H54 (cell line): ENCODE measurements around the gene OR52D1.

Experiments
- DNase-seq: peaks from one replicate; pipeline ENCODE4 v3.0.0; 2011; ENCODE audit warnings: low spot score, mixed read lengths; ENCODE audit not compliant: insufficient read length
- FAIRE-seq: peaks from 3 replicates; lab custom pipeline; 2011; peaks lifted over from hg19 to GRCh38; lab: Jason Lieb, UNC
- POLR2A ChIP-seq: IDR thresholded peaks from 2 replicates; pipeline ENCODE4 v1.6.1; 2011; ENCODE audit warnings: low read depth, mild to moderate bottlenecking, low read length

OR52D1 gene

GRCh38 chr11:5488385-5488784 is at the start of gene OR52D1:
OR52D1 (plus strand) TSS chr11:5488685; CDS start chr11:5488707, 22 bp downstream.
- no peak for DNase-seq
- TF ChIP-seq POLR2A, result no peak
- no peak for FAIRE-seq

- FAIRE-seq (no peak), DNase-seq (no peak)
- no peak for TF ChIP-seq POLR2A
Observed at GRCh38 chr11:5441414-5441813, 47.1 kb upstream of the OR52D1 start, which contains the start of gene OR51I1. OR51I1 (minus strand) TSS chr11:5441514; CDS start chr11:5441514, 0 bp downstream.

GRCh38 chr11:5443835-5444393 is 44.6 kb upstream of the OR52D1 start:
- no peak for TF ChIP-seq POLR2A
- DNase-seq, result no peak
- FAIRE-seq, result peak; percentile 53

- DNase-seq (no peak), FAIRE-seq (peak; percentile 52)
- no peak for TF ChIP-seq POLR2A
Observed at GRCh38 chr11:5449023-5449422, 39.5 kb upstream of the OR52D1 start, which contains the start of gene OR51I2. OR51I2 (plus strand) TSS chr11:5449323; CDS start chr11:5453489, 4,166 bp downstream.

- DNase-seq (no peak), FAIRE-seq (peak; percentile 78)
- TF ChIP-seq POLR2A, result no peak
Observed at GRCh38 chr11:5449432-5449831, 39.1 kb upstream of the OR52D1 start.

GRCh38 chr11:5460983-5461621 is 27.4 kb upstream of the OR52D1 start:
- no peak for FAIRE-seq
- no peak for TF ChIP-seq POLR2A
- no peak for DNase-seq

GRCh38 chr11:5467527-5467926 is 21.0 kb upstream of the OR52D1 start:
- no peak for TF ChIP-seq POLR2A
- DNase-seq, result no peak
- peak; percentile 20 for FAIRE-seq

- FAIRE-seq (peak; percentile 50), DNase-seq (no peak)
- TF ChIP-seq POLR2A, result no peak
Observed at GRCh38 chr11:5473921-5474320, 14.6 kb upstream of the OR52D1 start.

GRCh38 chr11:5476186-5476819 is 12.2 kb upstream of the OR52D1 start:
- DNase-seq (peak; percentile 25), FAIRE-seq (peak; percentile 97)
- no peak for TF ChIP-seq POLR2A

GRCh38 chr11:5486003-5486402 is 2.5 kb upstream of the OR52D1 start:
- no peak for TF ChIP-seq POLR2A
- no peak for DNase-seq
- no peak for FAIRE-seq

- TF ChIP-seq POLR2A, result no peak
- DNase-seq, result no peak
- FAIRE-seq, result peak; percentile 50
Observed at GRCh38 chr11:5486421-5486820, 2.1 kb upstream of the OR52D1 start.

GRCh38 chr11:5488798-5489399 is 414 bp downstream of the OR52D1 start:
- peak; percentile 43 for FAIRE-seq
- DNase-seq, result no peak
- no peak for TF ChIP-seq POLR2A

GRCh38 chr11:5489576-5490357 is 1.3 kb downstream of the OR52D1 start:
- DNase-seq, result no peak
- FAIRE-seq, result peak; percentile 96
- no peak for TF ChIP-seq POLR2A
